ENCODE measurements around the gene RAX2.
"Not testable (repeated sequence)": the region's sequence is repeated elsewhere in the genome, so short reads cannot be mapped to it uniquely, and the experiment has no call there.

DNA sequence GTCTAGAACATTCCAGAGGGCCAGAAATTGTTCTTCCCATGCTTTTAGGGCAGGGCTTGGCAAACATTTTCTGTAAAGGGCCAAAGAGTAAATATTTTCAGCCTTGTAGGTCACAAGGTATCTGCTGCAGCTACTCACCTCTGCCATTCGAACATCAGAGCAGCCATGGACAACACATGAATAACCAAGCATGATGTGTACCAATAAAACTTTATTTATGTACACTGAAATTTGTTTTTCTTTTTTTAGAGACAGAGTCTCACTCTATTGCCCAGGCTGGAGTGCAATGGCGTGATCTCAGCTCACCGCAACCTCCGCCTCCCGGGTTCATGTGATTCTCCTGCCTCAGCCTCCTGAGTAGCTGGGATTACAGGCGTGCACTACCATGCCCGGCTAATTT is 14.3 kb downstream of the RAX2 start:
- TF ChIP-seq, protein P1, sequence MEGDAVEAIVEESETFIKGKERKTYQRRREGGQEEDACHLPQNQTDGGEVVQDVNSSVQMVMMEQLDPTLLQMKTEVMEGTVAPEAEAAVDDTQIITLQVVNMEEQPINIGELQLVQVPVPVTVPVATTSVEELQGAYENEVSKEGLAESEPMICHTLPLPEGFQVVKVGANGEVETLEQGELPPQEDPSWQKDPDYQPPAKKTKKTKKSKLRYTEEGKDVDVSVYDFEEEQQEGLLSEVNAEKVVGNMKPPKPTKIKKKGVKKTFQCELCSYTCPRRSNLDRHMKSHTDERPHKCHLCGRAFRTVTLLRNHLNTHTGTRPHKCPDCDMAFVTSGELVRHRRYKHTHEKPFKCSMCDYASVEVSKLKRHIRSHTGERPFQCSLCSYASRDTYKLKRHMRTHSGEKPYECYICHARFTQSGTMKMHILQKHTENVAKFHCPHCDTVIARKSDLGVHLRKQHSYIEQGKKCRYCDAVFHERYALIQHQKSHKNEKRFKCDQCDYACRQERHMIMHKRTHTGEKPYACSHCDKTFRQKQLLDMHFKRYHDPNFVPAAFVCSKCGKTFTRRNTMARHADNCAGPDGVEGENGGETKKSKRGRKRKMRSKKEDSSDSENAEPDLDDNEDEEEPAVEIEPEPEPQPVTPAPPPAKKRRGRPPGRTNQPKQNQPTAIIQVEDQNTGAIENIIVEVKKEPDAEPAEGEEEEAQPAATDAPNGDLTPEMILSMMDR (conservative IDR thresholded peaks at IDR 0.05 in 1 of 2, IDR thresholded peaks at IDR 0.05 in 1 of 2; ENCODE audit: low read depth in 1 of 2, low read length in 2 of 2), result not testable (repeated sequence)
- not testable (repeated sequence) for TF ChIP-seq EZH2 (IDR thresholded peaks at IDR 0.05; ENCODE audit: low read length, missing control alignments)

Measured in fibroblast of lung (primary cell).